Subcutaneous adipose tissue (tissue), 4 donors: ENCODE measurements around the gene SRI. TPM values are rescaled to one million over a fixed set of nuclear protein-coding genes. Genes with fewer than 3 reads are reported as not detected.

Experiments
- total RNA-seq, 4 donors: library from RNA; depleted of rRNA; stranded (reverse); fragments of >200 nt; gene quantifications; one replicate each; pipeline ENCODE4 v1.1.0, GENCODE V29; 2016
- TF ChIP-seq, protein P1 (sequence below): fragments of 450-650 bp; IDR thresholded peaks from one replicate; pipeline ENCODE4 v1.5.1; 2016; ENCODE audit warnings: low read depth, mild to moderate bottlenecking, control low read depth, antibody characterized with exemption, moderate library complexity

The SRI gene
- total RNA-seq, 4 donors from 2014 or later = 59.7 to 125 (median 101) TPM

DNA sequence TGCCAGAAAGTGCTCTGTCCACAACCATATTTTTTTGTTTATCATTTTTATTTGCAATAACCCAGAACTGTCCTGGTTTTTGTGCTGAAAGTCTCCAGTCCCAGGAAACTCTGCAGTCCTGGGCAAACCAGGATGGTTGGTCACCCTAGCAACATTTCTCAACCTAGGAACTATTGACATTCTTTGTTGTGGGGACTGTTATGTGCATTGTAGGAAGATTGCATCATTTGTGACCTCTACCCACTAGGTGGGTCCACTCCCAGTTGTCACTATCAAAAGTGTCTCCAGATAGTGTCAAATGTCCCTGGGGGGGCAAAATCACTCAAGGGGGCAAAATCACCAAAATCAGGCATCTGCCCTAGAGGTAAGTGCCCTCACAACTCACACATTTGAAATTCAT lies 14.0 kb upstream of the SRI start:
- TF ChIP-seq, protein P1, sequence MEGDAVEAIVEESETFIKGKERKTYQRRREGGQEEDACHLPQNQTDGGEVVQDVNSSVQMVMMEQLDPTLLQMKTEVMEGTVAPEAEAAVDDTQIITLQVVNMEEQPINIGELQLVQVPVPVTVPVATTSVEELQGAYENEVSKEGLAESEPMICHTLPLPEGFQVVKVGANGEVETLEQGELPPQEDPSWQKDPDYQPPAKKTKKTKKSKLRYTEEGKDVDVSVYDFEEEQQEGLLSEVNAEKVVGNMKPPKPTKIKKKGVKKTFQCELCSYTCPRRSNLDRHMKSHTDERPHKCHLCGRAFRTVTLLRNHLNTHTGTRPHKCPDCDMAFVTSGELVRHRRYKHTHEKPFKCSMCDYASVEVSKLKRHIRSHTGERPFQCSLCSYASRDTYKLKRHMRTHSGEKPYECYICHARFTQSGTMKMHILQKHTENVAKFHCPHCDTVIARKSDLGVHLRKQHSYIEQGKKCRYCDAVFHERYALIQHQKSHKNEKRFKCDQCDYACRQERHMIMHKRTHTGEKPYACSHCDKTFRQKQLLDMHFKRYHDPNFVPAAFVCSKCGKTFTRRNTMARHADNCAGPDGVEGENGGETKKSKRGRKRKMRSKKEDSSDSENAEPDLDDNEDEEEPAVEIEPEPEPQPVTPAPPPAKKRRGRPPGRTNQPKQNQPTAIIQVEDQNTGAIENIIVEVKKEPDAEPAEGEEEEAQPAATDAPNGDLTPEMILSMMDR = no peak

DNA sequence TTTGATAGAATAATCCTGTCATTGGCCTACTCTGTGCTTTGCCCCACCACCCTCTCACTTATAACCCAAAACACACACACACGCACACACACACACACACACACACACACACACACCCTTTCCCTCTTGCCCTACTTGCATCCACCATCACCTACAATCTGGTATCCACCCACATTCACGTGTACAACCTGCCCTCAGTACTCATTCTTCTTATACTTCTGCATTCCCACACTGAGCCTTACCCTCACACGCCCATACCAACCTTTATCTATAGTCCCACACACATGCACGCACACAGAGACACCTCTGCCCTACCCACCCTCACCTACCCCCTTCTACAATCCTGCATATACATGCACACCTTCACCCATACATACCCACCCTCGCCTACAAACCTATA lies 10.8 kb upstream of the SRI start:
- TF ChIP-seq, protein P1 = no peak

DNA sequence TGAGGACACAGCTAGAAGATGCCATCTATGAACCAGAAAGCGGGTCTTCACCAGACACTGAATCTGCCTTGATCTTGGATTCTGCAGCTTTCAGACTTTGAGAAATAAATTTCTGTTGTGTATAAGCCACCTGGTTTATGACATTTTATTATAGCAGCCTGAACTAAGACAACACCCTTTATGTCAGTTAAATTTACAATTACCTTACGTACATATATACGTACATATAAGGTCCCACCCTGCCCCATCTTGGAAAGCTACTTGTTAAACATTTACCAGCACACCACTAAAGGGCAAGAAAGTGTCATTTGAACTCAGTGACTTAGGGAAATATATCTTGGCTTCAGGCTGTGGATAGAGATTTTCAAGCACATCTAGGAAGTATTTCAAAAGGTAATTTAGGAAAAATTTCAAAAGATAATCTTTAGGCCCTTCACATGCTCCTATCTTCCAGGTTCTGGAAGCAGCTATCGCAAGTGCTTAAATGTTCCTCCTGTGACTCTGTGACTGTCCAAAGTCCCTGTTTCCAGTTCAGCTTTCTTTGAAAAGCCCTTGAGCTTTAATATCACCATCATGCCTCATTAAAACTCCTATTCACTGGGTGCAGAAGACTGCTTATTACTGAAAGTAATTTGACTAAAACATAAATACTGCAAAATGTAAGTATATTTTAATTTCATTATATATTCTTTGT lies 9.6 kb upstream of the SRI start:
- TF ChIP-seq, protein P1 = no peak

DNA sequence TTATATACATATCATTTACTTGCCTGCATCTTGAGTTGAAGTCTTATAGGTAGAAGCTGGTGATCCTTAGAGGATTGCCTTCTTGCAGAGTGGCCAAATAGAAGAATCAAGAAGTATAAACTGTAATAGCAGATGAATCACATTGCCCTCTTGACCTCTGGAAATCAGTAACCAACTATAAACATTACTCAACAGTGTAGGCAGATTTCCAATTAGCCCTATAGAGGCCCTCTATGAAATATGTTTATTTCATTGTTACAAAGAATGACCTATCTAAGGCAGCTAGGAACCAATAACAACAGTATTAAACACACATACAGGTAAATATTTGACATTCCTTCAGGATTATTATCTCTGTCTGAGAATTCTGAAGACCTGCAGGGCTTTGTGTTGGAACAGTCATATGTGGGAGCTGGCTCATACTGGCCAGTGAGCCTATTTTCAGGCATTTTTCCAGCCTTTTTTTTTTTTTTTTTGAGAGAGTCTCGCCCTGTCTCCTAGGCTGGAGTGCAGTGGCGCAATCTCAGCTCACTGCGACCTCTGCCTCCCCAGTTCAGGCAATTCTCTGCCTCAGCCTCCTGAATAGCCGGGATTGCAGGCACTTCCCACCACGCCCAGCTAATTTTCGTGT lies 7.2 kb upstream of the SRI start:
- TF ChIP-seq, protein P1 = no peak

DNA sequence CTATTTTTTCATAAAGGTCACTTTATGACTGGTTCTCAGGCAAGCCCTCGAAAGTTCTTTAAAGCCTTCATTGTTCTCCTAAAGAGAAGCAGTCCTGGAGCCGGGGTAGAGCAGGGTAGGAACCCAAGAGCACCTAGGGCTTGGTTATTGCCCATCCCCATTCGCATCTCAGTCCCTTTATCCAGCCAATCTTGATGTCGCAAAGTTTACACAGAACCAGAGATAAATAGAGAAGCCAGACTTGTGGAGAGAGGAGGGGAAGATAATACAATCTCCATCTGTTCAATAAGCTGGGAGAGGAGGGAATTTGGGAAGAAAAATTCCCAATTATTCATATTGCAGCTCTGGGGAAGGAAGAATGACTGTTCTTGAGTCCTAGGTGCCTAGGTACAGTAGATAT lies 6.4 kb upstream of the SRI start:
- TF ChIP-seq, protein P1 = no peak

DNA sequence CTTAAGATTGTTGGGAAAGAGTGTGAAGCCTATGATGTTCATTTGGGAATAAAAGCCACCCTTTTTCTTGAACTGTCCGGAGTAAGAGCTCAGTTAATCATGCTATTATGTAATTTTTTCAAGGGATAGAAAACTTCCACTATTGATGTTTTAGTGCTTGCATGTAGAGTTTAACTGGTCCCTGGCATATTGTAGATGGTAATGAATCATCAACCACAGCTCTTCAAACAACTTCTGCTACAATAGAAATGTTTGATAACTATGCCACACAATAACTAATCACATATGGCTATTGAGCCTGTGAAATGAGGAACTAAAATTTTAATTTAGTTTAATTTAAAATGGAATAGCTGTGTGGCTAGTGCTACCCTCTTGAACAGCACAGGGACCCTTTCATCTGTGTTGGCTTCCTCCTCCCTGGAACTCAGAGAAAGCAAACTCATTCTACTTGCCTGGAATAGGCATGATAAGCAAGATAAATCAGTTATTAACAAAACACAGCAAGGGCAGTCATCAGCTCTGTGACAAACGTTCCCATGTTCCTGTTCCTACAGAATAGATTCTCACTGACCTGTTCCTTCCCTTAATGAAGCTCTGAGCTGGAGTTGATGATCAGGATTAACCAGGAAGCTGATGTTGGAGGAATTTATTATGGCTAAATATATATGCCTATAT lies 4.9 kb upstream of the SRI start:
- TF ChIP-seq, protein P1 = no peak

DNA sequence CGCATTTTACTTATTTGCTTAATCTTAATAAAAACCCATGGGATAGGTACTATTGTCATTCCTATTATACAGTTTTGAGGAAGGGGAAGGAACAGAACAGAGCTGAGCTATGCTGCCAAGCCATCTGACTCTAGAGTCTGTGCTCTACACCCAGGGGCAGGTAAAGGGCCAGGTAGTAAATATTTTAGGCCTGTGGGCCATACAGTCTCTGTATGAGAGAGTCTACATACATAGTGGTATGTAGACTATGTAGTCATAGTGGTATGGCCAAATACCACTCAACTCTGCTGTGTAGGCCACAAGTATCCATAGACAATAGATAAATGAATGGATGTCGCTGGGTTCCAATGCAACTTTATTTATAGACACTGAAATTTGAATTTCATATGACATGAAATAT lies 3.4 kb upstream of the SRI start:
- TF ChIP-seq, protein P1 = no peak
